Kidney (tissue), 14 donors: ENCODE results near the gene RBM45. TPM values are rescaled to one million over a fixed set of nuclear protein-coding genes. Genes with fewer than 3 reads are reported as not detected.

Experiments used
- DNase-seq, 5 donors: peaks; one replicate each; pipeline ENCODE4 v3.0.0-alpha.2; 2013 to 2020
- FAIRE-seq: peaks from 2 replicates; lab custom pipeline; 2012; peaks lifted over from hg19 to GRCh38; lab: Jason Lieb, UNC
- H3K27ac ChIP-seq, 2 donors: one replicate each; pipeline ENCODE4 v1.7.0; 2013; ENCODE audit warnings: low read depth in 2 of 2, low read length in 2 of 2, inconsistent platforms in 1 of 2
- H3K27me3 ChIP-seq: one replicate; pipeline ENCODE4 v1.7.1; 2013; ENCODE audit warnings: low read length, inconsistent platforms; ENCODE audit not compliant: control insufficient read depth, insufficient read depth
- H3K36me3 ChIP-seq, 3 donors: one replicate each; pipeline versions ENCODE4 v1.7.0 to v1.7.1; 2013; ENCODE audit warnings: low read length in 3 of 3, control low read depth in 1 of 3, inconsistent platforms in 1 of 3; ENCODE audit not compliant: insufficient read depth in 3 of 3, control insufficient read depth in 2 of 3
- H3K4me1 ChIP-seq, 3 donors: one replicate each; pipeline versions ENCODE4 v1.7.0 to v1.7.1; 2013; ENCODE audit warnings: low read length in 3 of 3, inconsistent platforms in 1 of 3, low read depth in 1 of 3; ENCODE audit not compliant: control insufficient read depth in 2 of 3, insufficient read depth in 2 of 3
- H3K4me3 ChIP-seq, 3 donors: one replicate each; pipeline versions ENCODE4 v1.7.0 to v1.8.1; 2013; ENCODE audit warnings: low read length in 3 of 3, control low read depth in 1 of 3, inconsistent platforms in 1 of 3
- H3K9ac ChIP-seq, 3 donors: one replicate each; pipeline versions ENCODE4 v1.7.0 to v1.7.1; 2013; ENCODE audit warnings: low read length in 3 of 3, control low read depth in 1 of 3, inconsistent platforms in 1 of 3
- H3K9me3 ChIP-seq, 3 donors: one replicate each; pipeline versions ENCODE4 v1.7.0 to v1.7.1; 2013; ENCODE audit warnings: low read length in 3 of 3, control low read depth in 1 of 3, inconsistent platforms in 1 of 3; ENCODE audit not compliant: control insufficient read depth in 2 of 3, insufficient read depth in 1 of 3
- CTCF ChIP-seq: IDR thresholded peaks from 3 replicates; pipeline ENCODE4 v1.5.1; 2012; ENCODE audit warnings: mild to moderate bottlenecking, moderate library complexity, borderline replicate concordance; ENCODE audit not compliant: insufficient read depth; ENCODE audit errors: extremely low read depth
- intact Hi-C: fragments of 100-400 bp; cut with DNase I; formaldehyde crosslinking; loops from one replicate; pipeline ENCODE4 v1.11.1; 2022
- polyA plus RNA-seq: library from polyadenylated mRNA; stranded (reverse); fragments of 350-450 nt; fragmentation: Illumina TruSeq; extraction: RNeasy Lipid Tissue Mini Kit (QIAGEN cat#74804); gene quantifications from one replicate; pipeline ENCODE4 v1.2.3, GENCODE V29; 2014; ENCODE audit warnings: low read depth, low replicate concordance; ENCODE audit not compliant: insufficient read depth
- total RNA-seq: library from RNA; stranded (reverse); fragmentation: NEBNext Ultra II Directional; extraction: Animal tissue kit (Norgen Biotek cat#: 25700); gene quantifications from one replicate; pipeline ENCODE4 v1.2.1, GENCODE V29; 2021
- donor health status: control.
- donor health status: control.
- donor health status: control.
- donor health status: control.
- donor health status: control.
- donor health status: DM: yes; HTN: yes; CAD: no.
- donor health status: Normal renal cell carcinoma (clear cell type).

Gene RBM45
- total and polyA plus RNA-seq, 2 donors from 2014 or later: 10.1 to 19.2 TPM

GRCh38 chr2:178093471-178093870 is 18.8 kb upstream of the RBM45 start:
- intact Hi-C loops: no loop called here
- Histone ChIP-seq H3K4me3 (no peak overlapping the region), H3K36me3 (no peaks in the 10 kb centered on the region), H3K27me3 (no peaks in the 10 kb centered on the region), H3K4me1 (no peaks in the 10 kb centered on the region), H3K9me3 (no peaks in the 10 kb centered on the region), H3K27ac (no peak overlapping the region), H3K9ac (no peak overlapping the region)
- no peak for DNase-seq
- no peak for TF ChIP-seq CTCF
- FAIRE-seq: no peak

- FAIRE-seq: no peak
- Histone ChIP-seq H3K4me3 (no peak overlapping the region), H3K9ac (no peak overlapping the region), H3K27ac (no peak overlapping the region), H3K4me1 (no peaks in the 10 kb centered on the region), H3K27me3 (no peaks in the 10 kb centered on the region), H3K9me3 (no peaks in the 10 kb centered on the region), H3K36me3 (no peaks in the 10 kb centered on the region)
- intact Hi-C loops: no loop called here
- TF ChIP-seq CTCF: no peak
- no peak for DNase-seq
Observed at GRCh38 chr2:178101321-178102079, 10.7 kb upstream of the RBM45 start.

- intact Hi-C loops: no loop called here
- no peak overlapping the region for H3K27ac ChIP-seq
- no peaks in the 10 kb centered on the region for H3K9me3 ChIP-seq
- H3K4me1 ChIP-seq: no peaks in the 10 kb centered on the region
- DNase-seq (no peak), FAIRE-seq (no peak)
- no peak for TF ChIP-seq CTCF
- no peak overlapping the region for H3K4me3 ChIP-seq
- H3K9ac ChIP-seq: no peak overlapping the region
- H3K27me3 ChIP-seq: no peaks in the 10 kb centered on the region
- H3K36me3 ChIP-seq: no peaks in the 10 kb centered on the region
Observed at GRCh38 chr2:178105566-178105965, 6.7 kb upstream of the RBM45 start.
